ENCODE results near the gene GLE1.

GLE1 gene

GRCh38 chr9:128558431-128559310 lies 54.2 kb downstream of the GLE1 start:
- Histone ChIP-seq H3K27ac (ENCODE audit: low read depth, low read length) (no peak overlapping the region), H3K4me1 (ENCODE audit: control insufficient read depth in 1 of 2, insufficient read depth in 2 of 2, low read length in 2 of 2) (peaks cover 11 to 19% of the 10 kb centered on the region in 2 experiments), H3K9me3 (ENCODE audit: insufficient read depth, low read depth, low read length) (no peaks in the 10 kb centered on the region), H4K8ac (ENCODE audit: low read depth, low read length) (no peak overlapping the region), H3K27me3 (ENCODE audit: insufficient read depth, low read length) (no peaks in the 10 kb centered on the region), H3K4me3 (ENCODE audit: low read depth, low read length) (no peak overlapping the region), H3K23ac (ENCODE audit: low read length) (no peak overlapping the region), H4K12ac (ENCODE audit: low read depth, low read length) (no peak overlapping the region), H3K4me2 (ENCODE audit: low read length) (peak overlapping the region; percentile 0), H4K91ac (ENCODE audit: low read depth, low read length) (no peak overlapping the region), H3K4ac (ENCODE audit: low read depth, low read length) (no peak overlapping the region), H2BK12ac (ENCODE audit: low read length) (no peak overlapping the region), H2BK120ac (ENCODE audit: insufficient read depth, low read length, poor library complexity) (no peak overlapping the region), H3K14ac (ENCODE audit: low read length) (no peak overlapping the region), H3K36me3 (ENCODE audit: control insufficient read depth in 1 of 2, insufficient read depth in 2 of 2, low read length in 2 of 2) (peaks cover 0 to 2% of the 10 kb centered on the region in 2 experiments), H3K18ac (ENCODE audit: low read length) (no peak overlapping the region), H2BK5ac (ENCODE audit: low read depth, low read length, poor library complexity) (no peak overlapping the region), H3K79me1 (ENCODE audit: low read length) (peaks cover 2% of the 10 kb centered on the region), H2AK5ac (ENCODE audit: low read length) (no peak overlapping the region), H3K9ac (ENCODE audit: low read length) (no peak overlapping the region), H3K79me2 (ENCODE audit: control insufficient read depth, insufficient read depth, low read length, poor library complexity) (peaks cover 5% of the 10 kb centered on the region), H2AFZ (ENCODE audit: insufficient read depth, low read length, poor library complexity) (no peak overlapping the region)
- WGBS (ENCODE audit: extremely low coverage, insufficient coverage, insufficient read length): no CpG with 5 or more reads among the region's 12 CpGs
- peak; percentile 33 to 54 for DNase-seq

- no peaks in the 10 kb centered on the region for H3K9me3 ChIP-seq (ENCODE audit: insufficient read depth, low read depth, low read length)
- H3K79me2 ChIP-seq (ENCODE audit: control insufficient read depth, insufficient read depth, low read length, poor library complexity): no peaks in the 10 kb centered on the region
- H3K23ac ChIP-seq (ENCODE audit: low read length): peak overlapping the region; percentile 99
- H4K12ac ChIP-seq (ENCODE audit: low read depth, low read length): no peak overlapping the region
- H2AFZ ChIP-seq (ENCODE audit: insufficient read depth, low read length, poor library complexity): no peak overlapping the region
- no peak overlapping the region for H3K4me3 ChIP-seq (ENCODE audit: low read depth, low read length)
- no CpG with 5 or more reads among the region's 4 CpGs for WGBS (ENCODE audit: extremely low coverage, insufficient coverage, insufficient read length)
- H4K91ac ChIP-seq (ENCODE audit: low read depth, low read length): no peak overlapping the region
- no peaks in the 10 kb centered on the region for H3K79me1 ChIP-seq (ENCODE audit: low read length)
- no peak overlapping the region for H2BK120ac ChIP-seq (ENCODE audit: insufficient read depth, low read length, poor library complexity)
- H2BK12ac ChIP-seq (ENCODE audit: low read length): no peak overlapping the region
- H3K18ac ChIP-seq (ENCODE audit: low read length): no peak overlapping the region
- H3K27ac ChIP-seq (ENCODE audit: low read depth, low read length): no peak overlapping the region
- no peak overlapping the region for H2BK5ac ChIP-seq (ENCODE audit: low read depth, low read length, poor library complexity)
- H3K36me3 ChIP-seq (ENCODE audit: control insufficient read depth in 1 of 2, insufficient read depth in 2 of 2, low read length in 2 of 2): peaks cover 16 to 29% of the 10 kb centered on the region in 2 experiments
- H3K4me2 ChIP-seq (ENCODE audit: low read length): no peak overlapping the region
- H3K4me1 ChIP-seq (ENCODE audit: control insufficient read depth in 1 of 2, insufficient read depth in 2 of 2, low read length in 2 of 2): no peaks in the 10 kb centered on the region
- H3K9ac ChIP-seq (ENCODE audit: low read length): no peak overlapping the region
- no peak overlapping the region for H2AK5ac ChIP-seq (ENCODE audit: low read length)
- H3K27me3 ChIP-seq (ENCODE audit: insufficient read depth, low read length): no peaks in the 10 kb centered on the region
- H4K8ac ChIP-seq (ENCODE audit: low read depth, low read length): no peak overlapping the region
- no peak overlapping the region for H3K4ac ChIP-seq (ENCODE audit: low read depth, low read length)
- DNase-seq: no peak
- H3K14ac ChIP-seq (ENCODE audit: low read length): no peak overlapping the region
Observed at GRCh38 chr9:128565578-128565977, 61.1 kb downstream of the GLE1 start.

- Histone ChIP-seq H2BK120ac (ENCODE audit: insufficient read depth, low read length, poor library complexity) (no peak overlapping the region), H2BK5ac (ENCODE audit: low read depth, low read length, poor library complexity) (no peak overlapping the region), H3K4ac (ENCODE audit: low read depth, low read length) (no peak overlapping the region), H2BK12ac (ENCODE audit: low read length) (no peak overlapping the region), H3K9ac (ENCODE audit: low read length) (no peak overlapping the region), H4K91ac (ENCODE audit: low read depth, low read length) (no peak overlapping the region), H3K27ac (ENCODE audit: low read depth, low read length) (no peak overlapping the region), H4K8ac (ENCODE audit: low read depth, low read length) (no peak overlapping the region), H3K14ac (ENCODE audit: low read length) (no peak overlapping the region), H3K18ac (ENCODE audit: low read length) (no peak overlapping the region), H4K12ac (ENCODE audit: low read depth, low read length) (no peak overlapping the region), H3K36me3 (ENCODE audit: control insufficient read depth in 1 of 2, insufficient read depth in 2 of 2, low read length in 2 of 2) (peaks cover 19 to 54% of the 10 kb centered on the region in 2 experiments), H3K27me3 (ENCODE audit: insufficient read depth, low read length) (no peaks in the 10 kb centered on the region), H3K79me2 (ENCODE audit: control insufficient read depth, insufficient read depth, low read length, poor library complexity) (no peaks in the 10 kb centered on the region), H3K23ac (ENCODE audit: low read length) (no peak overlapping the region), H3K79me1 (ENCODE audit: low read length) (no peaks in the 10 kb centered on the region), H2AFZ (ENCODE audit: insufficient read depth, low read length, poor library complexity) (no peak overlapping the region), H3K4me2 (ENCODE audit: low read length) (no peak overlapping the region), H3K4me3 (ENCODE audit: low read depth, low read length) (no peak overlapping the region), H3K4me1 (ENCODE audit: control insufficient read depth in 1 of 2, insufficient read depth in 2 of 2, low read length in 2 of 2) (no peaks in the 10 kb centered on the region), H2AK5ac (ENCODE audit: low read length) (no peak overlapping the region), H3K9me3 (ENCODE audit: insufficient read depth, low read depth, low read length) (no peaks in the 10 kb centered on the region)
- no peak for DNase-seq
- WGBS (ENCODE audit: extremely low coverage, insufficient coverage, insufficient read length): no CpG with 5 or more reads among the region's 8 CpGs
Observed at GRCh38 chr9:128568470-128569078, 64.1 kb downstream of the GLE1 start.

GRCh38 chr9:128575469-128575868 lies 71.0 kb downstream of the GLE1 start:
- no peak overlapping the region for H2AFZ ChIP-seq (ENCODE audit: insufficient read depth, low read length, poor library complexity)
- peak overlapping the region; percentile 9 for H3K23ac ChIP-seq (ENCODE audit: low read length)
- H4K8ac ChIP-seq (ENCODE audit: low read depth, low read length): no peak overlapping the region
- no peak overlapping the region for H2BK120ac ChIP-seq (ENCODE audit: insufficient read depth, low read length, poor library complexity)
- no peaks in the 10 kb centered on the region for H3K79me1 ChIP-seq (ENCODE audit: low read length)
- DNase-seq: no peak
- H3K18ac ChIP-seq (ENCODE audit: low read length): no peak overlapping the region
- H2BK12ac ChIP-seq (ENCODE audit: low read length): no peak overlapping the region
- no peak overlapping the region for H4K12ac ChIP-seq (ENCODE audit: low read depth, low read length)
- peaks cover 30 to 72% of the 10 kb centered on the region in 2 experiments for H3K36me3 ChIP-seq (ENCODE audit: control insufficient read depth in 1 of 2, insufficient read depth in 2 of 2, low read length in 2 of 2)
- no peak overlapping the region for H2BK5ac ChIP-seq (ENCODE audit: low read depth, low read length, poor library complexity)
- H3K9me3 ChIP-seq (ENCODE audit: insufficient read depth, low read depth, low read length): no peaks in the 10 kb centered on the region
- H3K79me2 ChIP-seq (ENCODE audit: control insufficient read depth, insufficient read depth, low read length, poor library complexity): no peaks in the 10 kb centered on the region
- no CpG with 5 or more reads among the region's 4 CpGs for WGBS (ENCODE audit: extremely low coverage, insufficient coverage, insufficient read length)
- H3K27me3 ChIP-seq (ENCODE audit: insufficient read depth, low read length): no peaks in the 10 kb centered on the region
- H3K4me1 ChIP-seq (ENCODE audit: control insufficient read depth in 1 of 2, insufficient read depth in 2 of 2, low read length in 2 of 2): no peaks in the 10 kb centered on the region
- H3K4me2 ChIP-seq (ENCODE audit: low read length): no peak overlapping the region
- H4K91ac ChIP-seq (ENCODE audit: low read depth, low read length): no peak overlapping the region
- H3K9ac ChIP-seq (ENCODE audit: low read length): no peak overlapping the region
- no peak overlapping the region for H3K27ac ChIP-seq (ENCODE audit: low read depth, low read length)
- H3K14ac ChIP-seq (ENCODE audit: low read length): no peak overlapping the region
- H2AK5ac ChIP-seq (ENCODE audit: low read length): no peak overlapping the region
- no peak overlapping the region for H3K4ac ChIP-seq (ENCODE audit: low read depth, low read length)
- no peak overlapping the region for H3K4me3 ChIP-seq (ENCODE audit: low read depth, low read length)
